Naive thymus-derived CD4-positive, alpha-beta T cell (primary cell): ENCODE measurements around the gene TMEM129. TPM values are rescaled to one million over a fixed set of nuclear protein-coding genes. Genes with fewer than 3 reads are reported as not detected.

Source experiments
- ATAC-seq: fragments of 150-1000 bp; cut with Tn5 transposase; 2 replicates; pipeline ENCODE4 v1.10.0; 2021; ENCODE audit warnings: mild to moderate bottlenecking, moderate library complexity
- CTCF ChIA-PET: fragments of 350-600 bp; sonication (Branson Sonifier 250); formaldehyde crosslinking; loops from one replicate; lab custom pipeline; 2021; ENCODE audit warnings: antibody characterized with exemption; lab: Charles Lee
- POLR2A ChIA-PET: fragments of 350-600 bp; sonication (Branson Sonifier 250); formaldehyde crosslinking; loops from one replicate; lab custom pipeline; 2021; ENCODE audit warnings: antibody characterized with exemption, inconsistent platforms; lab: Charles Lee
- DNase-seq, 9 donors: peaks; one replicate each; pipeline versions ENCODE4 v3.0.0 to v3.0.0-alpha.2; 2020 to 2022; ENCODE audit warnings: mixed read lengths in 1 of 9
- H3K27ac ChIP-seq: one replicate; pipeline ENCODE4 v1.7.0; 2013; ENCODE audit warnings: mild to moderate bottlenecking, low read depth, low read length, moderate library complexity
- H3K27me3 ChIP-seq, 2 donors: one replicate each; pipeline ENCODE4 v1.7.0; 2013; ENCODE audit warnings: low read length in 2 of 2, mild to moderate bottlenecking in 2 of 2, moderate library complexity in 2 of 2; ENCODE audit not compliant: control insufficient read depth in 2 of 2, insufficient read depth in 2 of 2
- H3K36me3 ChIP-seq, 3 experiments: 1 replicate in 2 of 3; 2 replicates in 1 of 3; pipeline ENCODE4 v1.7.0; 2013; ENCODE audit warnings: low read length in 3 of 3, mild to moderate bottlenecking in 3 of 3, moderate library complexity in 1 of 3; ENCODE audit not compliant: insufficient read depth in 3 of 3, control insufficient read depth in 2 of 3
- H3K4me1 ChIP-seq, 2 donors: one replicate each; pipeline ENCODE4 v1.7.0; 2013; ENCODE audit warnings: low read length in 2 of 2, mild to moderate bottlenecking in 2 of 2, moderate library complexity in 1 of 2; ENCODE audit not compliant: control insufficient read depth in 2 of 2, insufficient read depth in 2 of 2
- H3K4me3 ChIP-seq: 2 replicates; pipeline ENCODE4 v1.7.0; 2013; ENCODE audit warnings: mild to moderate bottlenecking, low read length
- H3K9me3 ChIP-seq, 3 experiments: 1 replicate in 2 of 3; 2 replicates in 1 of 3; pipeline ENCODE4 v1.7.0; 2013; ENCODE audit warnings: low read length in 3 of 3; ENCODE audit not compliant: control insufficient read depth in 2 of 3
- H3K27ac Mint-ChIP-seq, 9 donors: one replicate each; pipeline ENCODE4 v1.8.0; 2020 to 2022; ENCODE audit warnings: mixed read lengths in 9 of 9, mild to moderate bottlenecking in 8 of 9, moderate library complexity in 5 of 9, inconsistent platforms in 2 of 9
- H3K27me3 Mint-ChIP-seq, 5 donors: one replicate each; pipeline ENCODE4 v1.8.0; 2021 to 2022; ENCODE audit warnings: mixed read lengths in 5 of 5, mild to moderate bottlenecking in 1 of 5
- H3K36me3 Mint-ChIP-seq, 5 donors: one replicate each; pipeline ENCODE4 v1.8.0; 2020 to 2022; ENCODE audit warnings: mixed read lengths in 5 of 5, mild to moderate bottlenecking in 3 of 5, inconsistent platforms in 1 of 5
- H3K4me1 Mint-ChIP-seq, 7 donors: one replicate each; pipeline ENCODE4 v1.8.0; 2020 to 2022; ENCODE audit warnings: mixed read lengths in 7 of 7, mild to moderate bottlenecking in 3 of 7, inconsistent platforms in 1 of 7
- H3K4me3 Mint-ChIP-seq, 10 donors: one replicate each; pipeline ENCODE4 v1.8.0; 2020 to 2022; ENCODE audit warnings: mild to moderate bottlenecking in 10 of 10, mixed read lengths in 10 of 10, moderate library complexity in 6 of 10, inconsistent platforms in 2 of 10
- H3K9me3 Mint-ChIP-seq, 11 donors: one replicate each; pipeline ENCODE4 v1.8.0; 2020 to 2022; ENCODE audit warnings: mixed read lengths in 11 of 11, mild to moderate bottlenecking in 4 of 11, inconsistent platforms in 1 of 11, moderate library complexity in 1 of 11
- intact Hi-C, 2 donors: fragments of 100-400 bp; cut with micrococcal nuclease; formaldehyde crosslinking; loops; one replicate each; pipeline ENCODE4 v1.15.1; 2023
- polyA plus RNA-seq, 2 donors: library from polyadenylated mRNA; unstranded; fragments of 300-500 nt; fragmentation: Illumina TruSeq; gene quantifications; one replicate each; pipeline ENCODE4 v1.2.3, GENCODE V29; 2021
- total RNA-seq, 6 experiments: library from RNA in 5 of 6; stranded (reverse) in 5 of 6; gene quantifications; 1 replicate in 5 of 6; 2 replicates in 1 of 6; pipeline ENCODE4 v1.2.3 and lab custom pipeline; 2021 to 2026

The TMEM129 gene
- total and polyA plus RNA-seq, 7 experiments from 2014 or later: 20.0 to 44.7 (median 34.9) TPM

GRCh38 chr4:1762264-1763010, 41.3 kb upstream of the TMEM129 start:
- Histone ChIP-seq H3K36me3 (no peaks in the 10 kb centered on the region), H3K4me3 (no peak overlapping the region), H3K27me3 (no peaks in the 10 kb centered on the region), H3K4me1 (no peaks in the 10 kb centered on the region), H3K27ac (no peak overlapping the region), H3K9me3 (no peaks in the 10 kb centered on the region)
- Mint-ChIP-seq H3K27ac (no peak overlapping the region), H3K27me3 (peaks cover 4 to 28% (median 10%) of the 10 kb centered on the region in 5 donors), H3K4me3 (no peak overlapping the region), H3K36me3 (no peaks in the 10 kb centered on the region), H3K4me1 (peaks cover 0 to 6% (median 0%) of the 10 kb centered on the region in 7 donors), H3K9me3 (no peaks in the 10 kb centered on the region)
- ATAC-seq (no peak), DNase-seq (no peak)
- POLR2A ChIA-PET: no interaction called here
- intact Hi-C loops: no loop called here
- CTCF ChIA-PET: no interaction called here

GRCh38 chr4:1761130-1761689, 40.1 kb upstream of the TMEM129 start:
- H3K27ac Mint-ChIP-seq: no peak overlapping the region
- peaks cover 0 to 6% (median 0%) of the 10 kb centered on the region in 7 donors for H3K4me1 Mint-ChIP-seq
- H3K9me3 ChIP-seq: no peaks in the 10 kb centered on the region
- POLR2A ChIA-PET: no interaction called here
- intact Hi-C loops: no loop called here
- peaks cover 4 to 28% (median 10%) of the 10 kb centered on the region in 5 donors for H3K27me3 Mint-ChIP-seq
- no peak for ATAC-seq
- no peaks in the 10 kb centered on the region for H3K9me3 Mint-ChIP-seq
- no peaks in the 10 kb centered on the region for H3K36me3 Mint-ChIP-seq
- DNase-seq: no peak
- no peaks in the 10 kb centered on the region for H3K4me1 ChIP-seq
- H3K4me3 Mint-ChIP-seq: no peak overlapping the region
- no peaks in the 10 kb centered on the region for H3K27me3 ChIP-seq
- H3K27ac ChIP-seq: no peak overlapping the region
- CTCF ChIA-PET: no interaction called here
- no peak overlapping the region for H3K4me3 ChIP-seq
- H3K36me3 ChIP-seq: no peaks in the 10 kb centered on the region

GRCh38 chr4:1760521-1761071, 39.5 kb upstream of the TMEM129 start:
- Mint-ChIP-seq H3K27ac (no peak overlapping the region), H3K27me3 (peaks cover 4 to 26% (median 10%) of the 10 kb centered on the region in 5 donors), H3K36me3 (no peaks in the 10 kb centered on the region), H3K9me3 (no peaks in the 10 kb centered on the region), H3K4me1 (peaks cover 0 to 5% (median 0%) of the 10 kb centered on the region in 7 donors), H3K4me3 (no peak overlapping the region)
- no peak overlapping the region for H3K27ac ChIP-seq
- H3K4me1 ChIP-seq: no peaks in the 10 kb centered on the region
- H3K9me3 ChIP-seq: no peaks in the 10 kb centered on the region
- ATAC-seq (no peak), DNase-seq (no peak)
- no peaks in the 10 kb centered on the region for H3K27me3 ChIP-seq
- H3K36me3 ChIP-seq: no peaks in the 10 kb centered on the region
- no peak overlapping the region for H3K4me3 ChIP-seq
- intact Hi-C loops: no loop called here
- CTCF ChIA-PET: no interaction called here
- POLR2A ChIA-PET: no interaction called here

GRCh38 chr4:1759818-1760223, 38.7 kb upstream of the TMEM129 start:
- Histone ChIP-seq H3K4me3 (no peak overlapping the region), H3K9me3 (no peaks in the 10 kb centered on the region), H3K27ac (no peak overlapping the region), H3K36me3 (no peaks in the 10 kb centered on the region), H3K4me1 (no peaks in the 10 kb centered on the region), H3K27me3 (no peaks in the 10 kb centered on the region)
- CTCF ChIA-PET: interaction anchor here (1.0 kb wide), 1 partner anchor 140 kb away, joined by 3 read pairs; no protein-coding TSS in a partner anchor
- H3K9me3 Mint-ChIP-seq: no peaks in the 10 kb centered on the region
- peak overlapping the region in 1 of 9 donors; percentile 9 for H3K27ac Mint-ChIP-seq
- intact Hi-C loops: no loop called here
- DNase-seq (no peak), ATAC-seq (no peak)
- H3K27me3 Mint-ChIP-seq: peaks cover 0 to 19% (median 10%) of the 10 kb centered on the region in 5 donors
- no peaks in the 10 kb centered on the region for H3K36me3 Mint-ChIP-seq
- H3K4me1 Mint-ChIP-seq: peaks cover 0 to 4% (median 0%) of the 10 kb centered on the region in 7 donors
- POLR2A ChIA-PET: no interaction called here
- peak overlapping the region in 1 of 10 donors; percentile 2 for H3K4me3 Mint-ChIP-seq

- Histone ChIP-seq H3K4me3 (no peak overlapping the region), H3K36me3 (no peaks in the 10 kb centered on the region), H3K27ac (no peak overlapping the region), H3K27me3 (no peaks in the 10 kb centered on the region), H3K9me3 (no peaks in the 10 kb centered on the region), H3K4me1 (no peaks in the 10 kb centered on the region)
- ChIA-PET CTCF (interaction anchor here (1.0 kb wide), 1 partner anchor 140 kb away, joined by 3 read pairs; no protein-coding TSS in a partner anchor), POLR2A (no interaction called here)
- H3K9me3 Mint-ChIP-seq: no peaks in the 10 kb centered on the region
- ATAC-seq (no peak), DNase-seq (no peak)
- H3K4me1 Mint-ChIP-seq: peaks cover 0 to 4% (median 0%) of the 10 kb centered on the region in 7 donors
- H3K27ac Mint-ChIP-seq: no peak overlapping the region
- intact Hi-C loops: no loop called here
- no peak overlapping the region for H3K4me3 Mint-ChIP-seq
- H3K36me3 Mint-ChIP-seq: no peaks in the 10 kb centered on the region
- peaks cover 0 to 15% (median 10%) of the 10 kb centered on the region in 5 donors for H3K27me3 Mint-ChIP-seq
Measured at GRCh38 chr4:1759170-1759817, 38.2 kb upstream of the TMEM129 start.

GRCh38 chr4:1758306-1759121, 37.4 kb upstream of the TMEM129 start:
- Histone ChIP-seq H3K27me3 (no peaks in the 10 kb centered on the region), H3K9me3 (no peaks in the 10 kb centered on the region), H3K27ac (no peak overlapping the region), H3K4me3 (no peak overlapping the region), H3K4me1 (no peaks in the 10 kb centered on the region), H3K36me3 (no peaks in the 10 kb centered on the region)
- DNase-seq (no peak), ATAC-seq (no peak)
- Mint-ChIP-seq H3K27me3 (peaks cover 0 to 10% (median 7%) of the 10 kb centered on the region in 5 donors), H3K36me3 (no peaks in the 10 kb centered on the region), H3K9me3 (no peaks in the 10 kb centered on the region), H3K27ac (no peak overlapping the region), H3K4me1 (peaks cover 0 to 4% (median 0%) of the 10 kb centered on the region in 7 donors), H3K4me3 (no peak overlapping the region)
- POLR2A ChIA-PET: no interaction called here
- CTCF ChIA-PET: interaction anchor here (0.6 kb wide), 1 partner anchor 32 kb away, joined by 4 read pairs; no protein-coding TSS in a partner anchor
- intact Hi-C loops: no loop called here
